ENCODE data around the gene SHROOM2. TPM values are rescaled to one million over a fixed set of nuclear protein-coding genes. Genes with fewer than 3 reads are reported as not detected.

Gene SHROOM2
- total and polyA plus RNA-seq, 9 of the 15 experiments (the other 6 are each of a cell fraction or from before 2014, with no cell fraction given): not detected

GRCh38 chrX:9785254-9785943, 830 bp upstream of the SHROOM2 start (continued):
- no peak for TF ChIP-seq ZNF699 (CRISPR knock-in tag; IDR thresholded peaks at IDR 0.05; ENCODE audit: insufficient replicate concordance)
- TF ChIP-seq MAFK (IDR thresholded peaks at IDR 0.05; ENCODE audit: low read length): no peak
- TF ChIP-seq HNRNPLL (IDR thresholded peaks at IDR 0.05; ENCODE audit: low read depth, low read length, poor library complexity, severe bottlenecking): no peak
- no peak for TF ChIP-seq GATA2 (CRISPR knock-in tag; IDR thresholded peaks at IDR 0.05)
- TF ChIP-seq STAG1 (CRISPR knock-in tag; IDR thresholded peaks at IDR 0.05; ENCODE audit: borderline replicate concordance): no peak
- no peak for TF ChIP-seq PHF20 (IDR thresholded peaks at IDR 0.05; ENCODE audit: partially characterized antibody)
- TF ChIP-seq ATF7 (IDR thresholded peaks at IDR 0.05): no peak
- TF ChIP-seq HIVEP1 (CRISPR knock-in tag; IDR thresholded peaks at IDR 0.05): no peak
- TF ChIP-seq HDGF (IDR thresholded peaks at IDR 0.05): no peak

GRCh38 chrX:9786798-9787635, 788 bp downstream of the SHROOM2 start:
- Histone ChIP-seq H3K4me1 (replicated peaks in 1 of 2; ENCODE audit: control insufficient read depth in 2 of 2, insufficient read depth in 2 of 2, low read length in 2 of 2) (peaks cover 0 to 7% of the 10 kb centered on the region in 2 experiments; a peak in 1 of 5 replicates), H3K9me3 (replicated peaks; ENCODE audit: control insufficient read depth, insufficient read depth, low read depth, low read length) (no peaks in the 10 kb centered on the region), H3K4me3 (no peak overlapping the region), H3K9ac (ENCODE audit: insufficient read depth in 1 of 2, low read depth in 2 of 2, low read length in 2 of 2) (no peak overlapping the region), H3K4me2 (ENCODE audit: insufficient read depth, low read length) (no peak overlapping the region), H4K20me1 (replicated peaks; ENCODE audit: control insufficient read depth, insufficient read depth, low read length) (no peaks in the 10 kb centered on the region), H3K79me2 (ENCODE audit: control insufficient read depth, insufficient read depth, low read length) (no peaks in the 10 kb centered on the region), H3K27me3 (ENCODE audit: control insufficient read depth in 2 of 2, insufficient read depth in 2 of 2, low read length in 2 of 2) (peaks cover 0 to 6% of the 10 kb centered on the region in 2 experiments; a peak in 3 of 5 replicates), H3K36me3 (ENCODE audit: control insufficient read depth, insufficient read depth, low read length) (no peaks in the 10 kb centered on the region), H3K27ac (ENCODE audit: extremely low read depth, low read depth, low read length) (no peak overlapping the region), H3K9me1 (ENCODE audit: control insufficient read depth, insufficient read depth, low read length) (no peaks in the 10 kb centered on the region), H2AFZ (ENCODE audit: low read depth, low read length) (no peak overlapping the region)
- no TSS peak for BruUV-seq (replicated peaks)
- intact Hi-C loops (cut with micrococcal nuclease) (no loop called here), in situ Hi-C loops (cut with MboI) (no loop called here)
- FAIRE-seq (no peak), ATAC-seq (no peak), DNase-seq (ENCODE audit: extremely low read depth in 1 of 4, low spot score in 3 of 4) (no peak)
- ChIA-PET POLR2A (no interaction called here), CTCF (ENCODE audit: low intra/inter-chr PET ratio) (no interaction called here)
- TF ChIP-seq ZNF311 (CRISPR knock-in tag; IDR thresholded peaks at IDR 0.05) (no peak), MLX (CRISPR knock-in tag; conservative IDR thresholded peaks at IDR 0.05) (no peak), HSF4 (CRISPR knock-in tag; IDR thresholded peaks at IDR 0.05; ENCODE audit: borderline replicate concordance) (no peak)
- WGBS (ENCODE audit: insufficient coverage, low coverage, missing lambda C conversion rate): 34% methylated on average over 14 of the region's 45 CpGs
